HG03280 (cell line): ENCODE measurements around the gene DGCR2.

ENCODE experiments used
- ATAC-seq: cut with Tn5 transposase; IDR thresholded peaks from one replicate; pipeline ENCODE4 v1.9.1; 2021; ENCODE audit warnings: mild to moderate bottlenecking, moderate library complexity; ENCODE audit not compliant: unreplicated experiment

Gene DGCR2

DNA sequence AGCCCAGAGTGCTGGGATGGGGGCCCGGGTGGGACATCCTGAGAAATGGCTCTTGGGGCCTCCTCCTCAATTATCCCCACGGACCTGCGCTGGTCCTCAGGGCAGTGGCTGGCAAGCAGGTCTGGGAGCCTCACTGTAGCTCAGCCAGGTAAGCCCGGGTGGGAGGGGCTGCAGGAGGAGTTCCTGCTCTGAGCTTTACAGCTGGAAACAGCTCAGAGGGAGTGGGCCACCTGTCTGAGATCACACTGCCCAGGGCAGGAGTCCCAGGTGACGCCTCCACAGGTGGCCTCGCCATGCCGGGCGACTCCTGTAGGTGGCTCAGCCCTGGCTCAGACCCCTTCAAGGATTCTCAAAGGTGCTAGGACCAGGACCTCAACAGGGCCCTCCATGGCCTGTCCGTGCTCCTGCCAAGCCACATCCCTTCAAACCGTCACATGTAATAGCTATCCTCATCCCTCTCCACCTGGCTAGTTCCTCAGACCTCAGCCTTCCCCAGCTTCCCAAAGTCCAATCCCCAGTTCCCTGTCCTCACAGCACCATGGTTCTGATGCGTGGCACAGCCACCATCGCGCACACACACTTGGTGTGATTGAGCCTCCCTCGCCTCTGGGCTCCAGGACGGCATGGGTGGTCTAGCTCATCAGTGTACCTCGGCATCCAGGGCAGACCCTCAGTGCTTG lies 5.3 kb upstream of the DGCR2 start:
- ATAC-seq, result no peak

- no peak for ATAC-seq
Observed at GRCh38 chr22:19126309-19127273, 4.4 kb upstream of the DGCR2 start.

DNA sequence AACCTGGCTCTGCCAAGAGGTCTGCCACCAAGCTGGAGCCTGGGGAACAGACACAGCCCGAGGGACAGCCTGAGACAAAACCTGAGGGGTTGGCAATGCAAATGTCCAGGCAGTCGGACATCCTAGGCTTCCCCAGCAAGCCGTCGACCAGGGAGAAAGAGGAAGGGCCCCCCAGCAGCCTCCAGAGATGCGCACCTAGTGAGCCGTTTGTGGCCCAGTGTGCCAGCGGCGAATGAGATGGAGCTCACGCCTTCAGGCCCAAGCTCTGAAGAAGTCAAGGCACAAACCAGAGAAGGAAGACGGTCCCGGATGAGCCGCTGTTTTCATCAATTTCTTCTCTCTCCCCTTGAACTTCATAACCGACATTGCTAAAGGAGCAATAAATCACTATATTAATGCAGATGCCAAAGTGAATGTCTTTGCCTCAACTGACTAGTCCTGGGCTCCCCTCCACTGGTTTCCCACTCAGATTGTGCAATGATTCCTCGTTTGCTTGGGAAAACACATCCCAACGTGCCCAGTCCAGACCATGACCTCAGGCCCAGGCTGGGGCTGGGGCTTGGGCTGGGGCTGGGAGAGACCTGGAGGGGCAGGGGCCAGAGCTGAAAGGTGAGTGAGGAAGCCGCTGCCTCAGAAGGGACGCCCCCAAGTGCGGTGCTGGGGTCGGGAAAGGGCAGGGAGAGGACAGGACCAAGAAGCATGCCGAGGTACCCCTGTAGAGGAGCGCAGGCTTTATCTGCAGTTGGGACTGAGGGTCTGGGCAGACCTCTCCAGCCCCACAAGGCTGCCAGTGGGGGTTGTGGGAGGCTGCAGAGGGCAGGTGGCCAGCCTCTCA lies 3.5 kb upstream of the DGCR2 start:
- no peak for ATAC-seq

DNA sequence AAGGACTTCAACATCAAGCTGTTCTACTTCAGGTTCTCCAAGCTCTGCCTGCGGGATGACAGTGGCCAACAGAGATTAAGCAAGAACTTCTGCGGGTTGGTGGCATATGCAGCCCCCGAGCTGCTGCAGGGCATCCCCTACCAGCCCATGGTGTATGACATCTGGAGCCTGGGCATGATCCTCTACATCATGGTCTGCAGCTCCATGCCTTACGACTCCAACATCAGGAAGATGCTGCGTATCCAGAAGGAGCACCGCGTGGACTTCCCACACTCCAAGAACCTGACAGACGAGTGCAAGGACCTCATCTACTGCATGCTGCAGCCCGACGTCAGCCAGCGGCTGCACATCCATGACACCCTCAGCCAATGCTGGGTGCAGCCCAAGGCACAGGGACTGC lies 2.8 kb upstream of the DGCR2 start:
- no peak for ATAC-seq

DNA sequence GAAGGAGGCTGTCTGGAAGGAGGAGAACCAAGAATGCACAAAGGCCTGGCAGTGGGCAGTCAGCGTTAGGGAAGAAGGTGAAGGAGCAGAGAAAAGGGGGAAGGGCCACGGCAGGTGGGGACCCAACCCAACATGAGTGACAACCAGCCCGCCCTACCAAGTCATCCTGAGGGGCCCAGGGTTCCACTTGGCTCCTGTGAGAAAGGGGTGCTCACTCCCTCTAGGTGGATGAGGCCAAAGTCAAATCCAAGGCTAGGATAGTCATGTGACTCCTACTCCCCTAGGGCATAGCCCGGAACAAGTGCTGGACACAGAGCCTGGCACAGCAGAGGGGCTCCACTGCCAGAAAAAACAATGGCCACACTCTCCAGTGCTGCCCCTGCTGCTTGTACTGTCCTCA lies 2.2 kb upstream of the DGCR2 start:
- no peak for ATAC-seq

GRCh38 chr22:19123936-19124335 lies 1.7 kb upstream of the DGCR2 start:
- no peak for ATAC-seq

- ATAC-seq, result no peak
Observed at GRCh38 chr22:19122752-19123492, 710 bp upstream of the DGCR2 start.

DNA sequence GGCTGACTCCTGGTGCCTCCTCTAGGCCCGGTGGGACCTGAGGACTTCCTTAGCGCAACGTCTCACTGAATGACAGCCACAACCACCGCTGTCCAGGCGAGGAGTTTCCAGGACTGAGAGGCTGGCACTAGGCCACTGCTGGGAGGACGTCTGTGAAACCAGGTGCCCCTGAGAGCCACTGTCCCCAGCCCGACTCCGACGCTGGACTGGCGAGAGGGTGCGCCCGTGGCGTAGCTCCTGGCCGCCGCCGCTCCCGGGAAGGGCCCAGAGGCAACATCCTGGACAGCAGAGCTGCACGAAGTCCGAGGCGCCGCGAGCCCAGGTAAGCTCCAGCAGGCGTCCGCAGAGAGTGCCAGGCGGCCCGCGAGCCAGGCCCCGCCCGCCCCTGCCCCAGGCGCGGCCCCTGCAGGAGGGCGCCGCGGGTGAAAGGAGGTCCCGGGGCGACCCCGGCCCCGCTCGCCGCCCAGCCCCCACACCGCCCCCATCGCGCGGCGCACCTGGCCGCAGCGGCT lies 525 bp downstream of the DGCR2 start:
- ATAC-seq, result peak; percentile 10

GRCh38 chr22:19120829-19121630 lies 1.2 kb downstream of the DGCR2 start:
- ATAC-seq, result peak; percentile 4

GRCh38 chr22:19119949-19120348 lies 2.3 kb downstream of the DGCR2 start:
- ATAC-seq, result no peak

DNA sequence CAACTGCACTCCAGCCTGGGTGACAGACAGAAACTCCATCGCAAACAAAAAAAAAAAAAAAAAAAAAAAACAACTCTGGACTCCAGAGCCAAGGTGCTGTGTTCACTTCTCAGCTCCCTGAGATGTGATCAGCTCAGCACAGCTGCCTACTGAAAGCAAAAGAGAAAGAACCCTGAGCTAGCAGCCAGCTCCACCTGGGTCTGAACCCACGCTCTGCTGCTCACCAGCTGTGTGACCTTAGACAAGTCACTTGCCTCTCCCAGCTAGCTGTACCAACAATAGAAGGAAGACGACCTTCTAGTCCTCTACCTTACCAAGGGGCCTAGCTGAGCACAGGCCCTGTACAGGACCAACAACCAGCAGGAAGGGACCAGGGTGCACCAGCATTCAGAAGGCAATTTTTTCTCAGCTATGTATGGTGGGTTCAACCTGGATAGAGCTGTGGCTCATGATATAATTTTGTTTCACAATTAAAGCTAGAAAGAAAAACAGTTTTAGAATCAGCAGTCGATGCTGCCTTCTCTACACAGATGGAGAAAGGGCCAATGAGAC lies 3.8 kb downstream of the DGCR2 start:
- peak; percentile 39 for ATAC-seq

DNA sequence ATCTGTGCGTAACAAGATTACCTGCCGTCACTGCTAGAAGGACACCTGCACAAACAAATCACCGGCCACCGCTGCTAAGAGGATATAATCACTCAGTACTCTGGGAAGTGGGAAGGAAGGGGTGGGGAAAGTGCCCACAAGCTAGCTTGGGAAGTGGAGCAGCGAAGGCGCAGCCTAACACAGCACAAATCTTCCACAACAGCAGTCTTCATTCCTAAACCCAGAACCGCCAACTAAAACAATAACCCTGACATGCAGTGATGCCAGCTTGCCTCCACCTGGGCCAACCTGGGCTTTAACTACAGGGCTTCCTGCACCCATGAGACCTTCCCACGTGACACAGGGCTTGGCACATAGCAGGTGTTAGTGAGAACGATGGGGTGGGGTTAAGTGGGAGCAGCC lies 5.1 kb downstream of the DGCR2 start:
- ATAC-seq, result no peak

DNA sequence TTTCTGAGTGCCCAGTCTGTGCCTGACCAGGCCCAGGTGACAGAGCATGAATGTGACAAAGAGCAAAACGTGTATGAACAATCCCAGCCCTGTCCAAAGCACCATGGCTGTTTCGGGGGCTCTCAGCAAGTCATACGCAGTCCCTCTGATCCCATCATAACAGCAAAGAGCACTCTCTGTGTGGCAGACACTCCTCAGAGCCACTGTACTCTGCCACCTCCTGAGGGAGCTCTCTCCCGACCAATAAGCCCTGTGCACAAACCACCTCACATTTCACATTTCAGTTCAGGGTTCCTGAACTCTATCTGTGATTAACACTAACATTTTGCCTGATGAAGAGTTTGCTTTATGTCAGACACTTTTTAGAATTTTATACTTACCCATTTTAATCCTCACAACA lies 6.6 kb downstream of the DGCR2 start:
- ATAC-seq, result no peak

DNA sequence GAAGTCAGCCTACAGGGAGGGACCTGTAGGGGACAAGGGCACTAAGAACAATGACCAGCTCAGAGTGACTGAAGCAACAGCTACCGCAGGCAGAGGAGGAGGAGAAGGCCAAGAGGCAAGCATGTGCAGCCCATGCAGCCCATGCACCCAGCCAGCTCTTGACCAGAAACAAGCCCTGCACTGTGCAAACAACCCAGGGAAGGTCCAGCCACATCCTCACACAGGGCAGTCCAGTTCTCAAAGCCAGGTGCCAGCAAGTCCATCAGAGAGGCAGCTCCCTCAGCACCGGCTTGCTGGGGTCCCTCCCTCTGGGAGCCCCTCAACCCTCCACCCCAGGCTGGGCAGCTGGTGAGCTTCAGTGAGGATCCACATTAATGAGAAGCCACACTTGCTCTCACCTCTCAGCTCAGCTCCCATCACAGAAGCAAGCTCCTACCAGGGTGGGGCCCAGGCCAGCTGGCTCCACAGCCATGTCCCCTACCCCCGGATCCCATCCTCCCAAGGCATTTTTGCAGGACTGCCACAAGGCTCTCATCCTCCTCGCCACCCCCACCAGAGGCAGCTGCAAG lies 7.1 kb downstream of the DGCR2 start:
- ATAC-seq, result no peak

DNA sequence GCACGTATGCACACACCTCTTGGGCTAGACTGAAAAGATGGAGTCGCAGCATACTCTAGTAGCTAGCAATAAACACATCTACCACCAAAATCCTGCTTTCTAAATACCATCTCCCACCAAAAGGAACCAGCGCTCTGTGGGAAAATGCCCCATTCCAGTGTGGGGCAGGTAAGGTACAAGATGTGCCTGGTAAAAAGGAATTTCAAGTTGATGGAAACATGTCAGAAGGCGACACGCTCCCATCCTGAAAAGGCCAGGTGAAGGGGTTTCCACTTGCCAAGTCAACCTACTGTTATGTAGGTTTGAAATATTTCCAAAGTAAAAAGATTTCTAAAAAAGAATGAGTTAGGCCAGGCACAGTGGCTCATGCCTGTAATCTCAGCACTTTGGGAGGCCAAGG lies 8.8 kb downstream of the DGCR2 start:
- ATAC-seq, result no peak

- ATAC-seq, result no peak
Observed at GRCh38 chr22:19111584-19111983, 10.6 kb downstream of the DGCR2 start.

- ATAC-seq, result no peak
Observed at GRCh38 chr22:19111140-19111539, 11.1 kb downstream of the DGCR2 start.

DNA sequence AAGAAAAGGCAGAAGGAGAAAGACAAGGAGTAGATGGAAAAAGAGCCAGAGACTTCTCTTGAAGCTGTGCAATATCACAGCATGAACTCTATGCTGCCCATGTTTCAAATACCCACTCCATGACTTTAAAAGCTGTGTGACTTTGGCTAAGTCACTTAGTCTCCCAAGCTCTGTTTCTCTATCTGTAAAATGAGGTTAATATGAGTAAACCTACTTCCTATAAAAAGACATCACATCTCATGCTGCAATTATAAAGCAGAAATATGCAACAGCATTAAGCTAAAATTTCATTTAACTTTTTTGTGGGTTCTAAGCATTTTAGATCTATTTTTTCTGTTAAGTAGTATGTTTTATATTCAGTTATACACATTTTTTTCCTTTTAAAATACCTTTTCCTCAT lies 11.6 kb downstream of the DGCR2 start:
- no peak for ATAC-seq

DNA sequence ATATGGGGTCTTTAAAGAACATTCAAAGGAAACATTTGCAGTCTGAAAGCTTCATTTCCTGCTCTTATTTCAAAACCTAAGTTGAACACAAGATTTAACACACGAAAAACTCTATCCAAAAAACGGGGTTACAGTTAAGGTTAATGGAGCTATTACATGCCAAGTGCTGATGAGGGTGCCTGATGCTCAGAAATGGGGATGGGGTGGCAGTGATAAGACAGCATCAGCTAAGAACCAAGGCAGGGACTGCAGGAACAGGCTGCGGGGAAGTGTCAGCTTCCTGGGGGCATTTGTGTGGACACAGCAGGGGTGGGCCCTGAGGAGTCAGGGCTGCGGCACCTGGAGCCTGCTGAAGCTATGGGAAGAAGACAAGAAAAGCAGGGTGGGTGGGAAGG lies 12.2 kb downstream of the DGCR2 start:
- ATAC-seq, result no peak
